Measurements from ENCODE around the gene ROPN1L.

Gene ROPN1L

GRCh38 chr5:10431415-10431814 lies 10.3 kb upstream of the ROPN1L start:
- DNase-seq, result no peak

- DNase-seq, result no peak
Measured at GRCh38 chr5:10432059-10433008, 9.3 kb upstream of the ROPN1L start.

GRCh38 chr5:10434392-10434791 lies 7.3 kb upstream of the ROPN1L start:
- DNase-seq, result no peak

- no peak for DNase-seq
Measured at GRCh38 chr5:10438301-10438700, 3.4 kb upstream of the ROPN1L start.

GRCh38 chr5:10439692-10440091 lies 2.0 kb upstream of the ROPN1L start:
- DNase-seq, result no peak

- DNase-seq, result no peak
Measured at GRCh38 chr5:10440367-10440990, 1.2 kb upstream of the ROPN1L start.

- DNase-seq, result no peak
Measured at GRCh38 chr5:10441992-10442435, 335 bp downstream of the ROPN1L start.

- peak; percentile 52 for DNase-seq
Measured at GRCh38 chr5:10442576-10442975, 897 bp downstream of the ROPN1L start.

GRCh38 chr5:10445352-10445751 lies 3.7 kb downstream of the ROPN1L start:
- peak; percentile 76 for DNase-seq

GRCh38 chr5:10446490-10446889 lies 4.8 kb downstream of the ROPN1L start:
- DNase-seq, result peak; percentile 36

GRCh38 chr5:10447041-10447440 lies 5.4 kb downstream of the ROPN1L start:
- DNase-seq, result peak; percentile 50

GRCh38 chr5:10448754-10449360 lies 7.2 kb downstream of the ROPN1L start:
- DNase-seq, result peak; percentile 31

GRCh38 chr5:10451137-10451824 lies 9.6 kb downstream of the ROPN1L start:
- DNase-seq, result peak; percentile 31

GRCh38 chr5:10452768-10453331 lies 11.2 kb downstream of the ROPN1L start:
- peak; percentile 90 for DNase-seq

- DNase-seq, result no peak
Measured at GRCh38 chr5:10453545-10453944, 11.9 kb downstream of the ROPN1L start.

GRCh38 chr5:10454591-10455276 lies 13.1 kb downstream of the ROPN1L start:
- no peak for DNase-seq

- no peak for DNase-seq
Measured at GRCh38 chr5:10455277-10455670, 13.6 kb downstream of the ROPN1L start.

- peak; percentile 42 for DNase-seq
Measured at GRCh38 chr5:10456583-10457420, 15.1 kb downstream of the ROPN1L start.

- DNase-seq, result no peak
Measured at GRCh38 chr5:10457682-10458574, 16.2 kb downstream of the ROPN1L start.
